SU-DHL-6 (cell line): ENCODE data around the gene RBFOX1.

Source experiments
- H2AFZ ChIP-seq: fragments of 200-600 bp; sonication (generic); 2 replicates; pipeline ENCODE4 v1.6.1; 2014; ENCODE audit warnings: low read depth, mild to moderate bottlenecking, moderate library complexity, mixed read lengths, antibody characterized with exemption, low read length; ENCODE audit not compliant: severe bottlenecking
- H3F3A ChIP-seq: fragments of 200-600 bp; shearing (Covaris generic); 2 replicates; pipeline ENCODE4 v1.6.0; 2016; ENCODE audit warnings: antibody characterized with exemption, mild to moderate bottlenecking; ENCODE audit not compliant: insufficient read depth
- H3K27ac ChIP-seq: fragments of 200-600 bp; sonication (generic); 2 replicates; pipeline ENCODE4 v1.5.1; 2016; ENCODE audit warnings: low read depth, mild to moderate bottlenecking, low read length, moderate library complexity, mixed read lengths
- H3K27me3 ChIP-seq: fragments of 200-600 bp; sonication (generic), shearing (Covaris generic); 2 replicates; pipeline ENCODE4 v1.6.0; 2014; ENCODE audit warnings: mild to moderate bottlenecking, low read length
- H3K36me3 ChIP-seq: fragments of 200-600 bp; sonication (generic); 2 replicates; pipeline ENCODE4 v1.6.1; 2014; ENCODE audit warnings: mild to moderate bottlenecking, low read length, mixed read lengths
- H3K4me2 ChIP-seq: fragments of 300-600, 200-600 bp; shearing (Covaris generic), sonication (generic); 2 replicates; pipeline ENCODE4 v1.6.0; 2014; ENCODE audit warnings: low read length, low read depth, mild to moderate bottlenecking; ENCODE audit not compliant: poor library complexity, severe bottlenecking
- H3K4me3 ChIP-seq: fragments of 200-600 bp; sonication (generic); 2 replicates; pipeline ENCODE4 v1.5.1; 2014; ENCODE audit warnings: antibody characterized with exemption, low read length, mild to moderate bottlenecking, mixed read lengths; ENCODE audit not compliant: insufficient read depth, poor library complexity, severe bottlenecking
- H3K79me2 ChIP-seq: fragments of 200-600 bp; sonication (generic); 2 replicates; pipeline ENCODE4 v1.6.1; 2014; ENCODE audit warnings: mild to moderate bottlenecking, low read length, moderate library complexity; ENCODE audit not compliant: insufficient read depth
- H3K9ac ChIP-seq: fragments of 200-600 bp; sonication (generic); 2 replicates; pipeline ENCODE4 v1.7.0; 2014; ENCODE audit warnings: mild to moderate bottlenecking, low read length
- H3K9me2 ChIP-seq: fragments of 200-600 bp; sonication (generic); replicated peaks from 2 replicates; pipeline ENCODE4 v1.6.1; 2014; ENCODE audit warnings: low read length; ENCODE audit not compliant: insufficient read depth
- H3K9me3 ChIP-seq: fragments of 200-600 bp; sonication (generic); 2 replicates; pipeline ENCODE4 v1.6.1; 2014; ENCODE audit warnings: low read length, mixed read lengths; ENCODE audit not compliant: insufficient read depth
- H4K20me1 ChIP-seq: fragments of 200-600 bp; sonication (generic); 2 replicates; pipeline ENCODE4 v1.6.1; 2014; ENCODE audit warnings: low read depth, mild to moderate bottlenecking, antibody characterized with exemption, low read length, moderate library complexity, mixed read lengths
- EZH2phosphoT487 ChIP-seq: fragments of 200-600 bp; sonication (generic), shearing (Covaris generic); conservative IDR thresholded peaks from 2 replicates; pipeline ENCODE4 v1.6.1; 2018; ENCODE audit warnings: mild to moderate bottlenecking, antibody characterized with exemption, low read length, moderate library complexity, mixed read lengths
- TF ChIP-seq, protein P1 (sequence below): fragments of 200-600 bp; sonication (generic); IDR thresholded peaks from one replicate; pipeline ENCODE4 v1.5.1; 2017; ENCODE audit warnings: antibody characterized with exemption, mild to moderate bottlenecking, low read length, moderate library complexity; ENCODE audit not compliant: insufficient read depth, poor library complexity, severe bottlenecking

Gene RBFOX1

DNA sequence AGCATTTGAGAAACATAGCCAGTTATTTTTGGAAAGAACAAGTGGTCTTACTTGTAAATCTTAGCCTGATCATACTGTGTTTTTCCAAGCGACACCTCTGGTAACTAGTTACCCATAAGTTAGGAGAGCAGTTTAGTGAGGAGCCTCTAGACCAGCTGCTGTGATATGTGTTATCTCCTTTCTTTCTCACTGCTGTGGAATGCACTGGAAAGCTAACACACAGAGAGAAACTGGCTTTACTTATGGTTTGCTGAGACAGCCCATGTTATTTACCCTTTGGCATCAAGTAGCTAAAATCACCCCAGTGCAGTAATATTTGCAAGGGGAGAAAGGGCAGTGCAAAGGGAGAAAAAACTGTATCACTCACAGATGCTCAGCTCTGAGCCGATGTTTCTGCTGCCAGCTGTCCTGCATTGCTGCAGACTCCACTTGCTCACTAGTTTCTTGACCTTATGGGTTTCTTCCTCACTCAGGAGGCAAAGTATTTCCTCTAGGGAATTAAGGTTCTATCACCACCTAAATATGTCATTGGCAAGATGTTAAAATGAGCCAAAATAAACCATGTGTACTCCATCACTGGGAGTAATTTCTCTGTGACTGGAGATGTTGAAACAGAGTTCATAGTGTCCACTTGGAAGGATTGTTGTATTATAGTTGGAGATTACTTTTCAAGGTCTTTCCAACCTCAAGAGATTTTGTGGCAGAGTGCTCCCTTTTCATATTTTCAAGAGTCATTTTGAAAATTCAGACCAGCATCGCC is 2.3 kb downstream of the RBFOX1 start:
- no peaks in the 10 kb centered on the region for H3K9me2 ChIP-seq
- H3K27me3 ChIP-seq, result no peaks in the 10 kb centered on the region
- H3K9ac ChIP-seq, result no peak overlapping the region
- no peaks in the 10 kb centered on the region for H4K20me1 ChIP-seq
- H3K4me3 ChIP-seq, result no peak overlapping the region
- H3K79me2 ChIP-seq, result no peaks in the 10 kb centered on the region
- H3K9me3 ChIP-seq, result no peaks in the 10 kb centered on the region
- H3K27ac ChIP-seq, result no peak overlapping the region
- H3K36me3 ChIP-seq, result no peaks in the 10 kb centered on the region
- TF ChIP-seq EZH2phosphoT487, result no peak
- TF ChIP-seq, protein P1, sequence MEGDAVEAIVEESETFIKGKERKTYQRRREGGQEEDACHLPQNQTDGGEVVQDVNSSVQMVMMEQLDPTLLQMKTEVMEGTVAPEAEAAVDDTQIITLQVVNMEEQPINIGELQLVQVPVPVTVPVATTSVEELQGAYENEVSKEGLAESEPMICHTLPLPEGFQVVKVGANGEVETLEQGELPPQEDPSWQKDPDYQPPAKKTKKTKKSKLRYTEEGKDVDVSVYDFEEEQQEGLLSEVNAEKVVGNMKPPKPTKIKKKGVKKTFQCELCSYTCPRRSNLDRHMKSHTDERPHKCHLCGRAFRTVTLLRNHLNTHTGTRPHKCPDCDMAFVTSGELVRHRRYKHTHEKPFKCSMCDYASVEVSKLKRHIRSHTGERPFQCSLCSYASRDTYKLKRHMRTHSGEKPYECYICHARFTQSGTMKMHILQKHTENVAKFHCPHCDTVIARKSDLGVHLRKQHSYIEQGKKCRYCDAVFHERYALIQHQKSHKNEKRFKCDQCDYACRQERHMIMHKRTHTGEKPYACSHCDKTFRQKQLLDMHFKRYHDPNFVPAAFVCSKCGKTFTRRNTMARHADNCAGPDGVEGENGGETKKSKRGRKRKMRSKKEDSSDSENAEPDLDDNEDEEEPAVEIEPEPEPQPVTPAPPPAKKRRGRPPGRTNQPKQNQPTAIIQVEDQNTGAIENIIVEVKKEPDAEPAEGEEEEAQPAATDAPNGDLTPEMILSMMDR, result no peak
- no peak overlapping the region for H3K4me2 ChIP-seq
- H3F3A ChIP-seq, result no peaks in the 10 kb centered on the region
- H2AFZ ChIP-seq, result no peak overlapping the region

DNA sequence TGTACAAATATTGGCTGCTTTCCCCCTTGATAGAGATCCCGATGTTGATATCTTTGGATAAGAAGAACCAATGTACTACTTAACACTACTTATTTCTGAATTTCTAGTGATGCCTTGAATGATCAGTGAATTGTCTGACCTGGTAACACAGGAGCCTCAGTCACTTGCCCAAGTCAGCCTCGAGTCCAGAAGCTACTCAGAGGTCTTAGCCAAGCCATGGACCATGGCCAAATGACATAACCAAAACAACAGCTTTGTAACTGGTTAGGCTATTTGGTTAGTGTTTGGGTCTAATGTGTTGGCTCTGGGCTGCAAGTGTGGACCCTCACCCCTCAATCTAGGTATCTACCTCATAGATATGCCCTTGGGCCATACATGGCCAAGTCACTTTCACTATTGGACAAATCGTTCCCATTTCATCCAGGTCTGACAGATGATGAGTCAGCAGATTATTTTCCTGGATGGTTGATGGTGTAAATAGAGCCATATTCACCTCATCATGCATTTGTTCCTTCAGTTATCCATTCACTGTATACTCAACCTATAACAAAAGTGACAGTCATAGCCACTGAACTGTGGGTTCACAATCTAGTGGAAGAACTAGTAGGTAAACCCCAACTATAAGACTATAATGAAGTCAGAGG is 3.5 kb downstream of the RBFOX1 start:
- H3K9me3 ChIP-seq, result no peaks in the 10 kb centered on the region
- H3K4me3 ChIP-seq, result no peak overlapping the region
- H3K4me2 ChIP-seq, result no peak overlapping the region
- no peak overlapping the region for H2AFZ ChIP-seq
- no peak overlapping the region for H3K27ac ChIP-seq
- no peaks in the 10 kb centered on the region for H3F3A ChIP-seq
- no peak for TF ChIP-seq EZH2phosphoT487
- TF ChIP-seq, protein P1, result no peak
- H3K9ac ChIP-seq, result no peak overlapping the region
- H4K20me1 ChIP-seq, result no peaks in the 10 kb centered on the region
- H3K79me2 ChIP-seq, result no peaks in the 10 kb centered on the region
- H3K27me3 ChIP-seq, result no peaks in the 10 kb centered on the region
- H3K9me2 ChIP-seq, result no peaks in the 10 kb centered on the region
- no peaks in the 10 kb centered on the region for H3K36me3 ChIP-seq

DNA sequence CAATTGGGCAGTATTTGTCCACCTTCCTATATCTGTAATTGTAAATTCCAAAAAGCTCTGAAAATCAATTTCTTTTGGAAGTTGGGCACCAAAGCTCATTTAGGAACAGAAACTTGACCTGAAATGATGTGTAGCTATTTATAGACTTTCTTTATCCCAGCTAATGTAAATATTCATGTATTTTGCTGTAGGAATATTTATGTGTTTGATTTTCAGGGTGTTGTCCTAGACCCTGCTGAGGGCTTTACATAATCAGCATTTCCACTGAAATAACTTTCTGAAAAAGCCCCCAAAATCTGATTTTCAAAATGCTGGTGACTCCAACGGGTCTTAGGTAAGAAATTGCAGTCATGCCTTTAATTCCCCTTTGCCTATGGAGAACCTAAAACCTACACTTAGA is 4.1 kb downstream of the RBFOX1 start:
- no peaks in the 10 kb centered on the region for H3K9me2 ChIP-seq
- H3K36me3 ChIP-seq, result no peaks in the 10 kb centered on the region
- TF ChIP-seq EZH2phosphoT487, result no peak
- TF ChIP-seq, protein P1, result no peak
- no peaks in the 10 kb centered on the region for H4K20me1 ChIP-seq
- H3K4me3 ChIP-seq, result no peak overlapping the region
- no peaks in the 10 kb centered on the region for H3K79me2 ChIP-seq
- H3F3A ChIP-seq, result no peaks in the 10 kb centered on the region
- H3K9me3 ChIP-seq, result no peaks in the 10 kb centered on the region
- H2AFZ ChIP-seq, result no peak overlapping the region
- no peak overlapping the region for H3K27ac ChIP-seq
- H3K27me3 ChIP-seq, result no peaks in the 10 kb centered on the region
- H3K9ac ChIP-seq, result no peak overlapping the region
- H3K4me2 ChIP-seq, result no peak overlapping the region
